ENCODE data around the gene MYO3B. TPM values are rescaled to one million over a fixed set of nuclear protein-coding genes. Genes with fewer than 3 reads are reported as not detected.
"Not testable (repeated sequence)": the region's sequence is repeated elsewhere in the genome, so short reads cannot be mapped to it uniquely, and the experiment has no call there.

MYO3B gene
- total RNA-seq, 1 donor from 2014 or later: 0.17 TPM

DNA sequence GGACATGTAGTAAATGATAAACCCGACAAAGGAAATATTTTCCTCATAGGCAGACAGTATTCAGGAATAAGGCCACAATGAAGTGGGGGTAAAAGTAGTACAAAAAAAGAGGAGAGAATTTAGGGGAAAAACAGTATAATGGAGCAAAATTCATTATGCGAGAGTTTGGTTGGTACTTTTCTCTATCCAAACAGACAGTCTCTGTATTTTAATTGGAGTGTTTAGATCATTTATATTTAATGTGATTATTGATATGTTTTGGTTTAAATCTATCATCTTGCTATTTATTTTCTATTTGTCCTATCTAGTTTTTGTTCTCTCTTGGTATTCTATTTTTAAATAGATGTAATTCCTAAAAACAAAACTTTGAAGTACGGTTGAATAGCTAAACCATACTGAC, 366.9 kb downstream of the MYO3B start:
- Histone ChIP-seq H3K4me3 (no peak overlapping the region), H3K36me3 (no peaks in the 10 kb centered on the region), H3K27me3 (no peaks in the 10 kb centered on the region), H3K27ac (no peak overlapping the region), H3K9me3 (peaks cover 8% of the 10 kb centered on the region), H3K4me1 (no peaks in the 10 kb centered on the region)
- TF ChIP-seq, protein P1, sequence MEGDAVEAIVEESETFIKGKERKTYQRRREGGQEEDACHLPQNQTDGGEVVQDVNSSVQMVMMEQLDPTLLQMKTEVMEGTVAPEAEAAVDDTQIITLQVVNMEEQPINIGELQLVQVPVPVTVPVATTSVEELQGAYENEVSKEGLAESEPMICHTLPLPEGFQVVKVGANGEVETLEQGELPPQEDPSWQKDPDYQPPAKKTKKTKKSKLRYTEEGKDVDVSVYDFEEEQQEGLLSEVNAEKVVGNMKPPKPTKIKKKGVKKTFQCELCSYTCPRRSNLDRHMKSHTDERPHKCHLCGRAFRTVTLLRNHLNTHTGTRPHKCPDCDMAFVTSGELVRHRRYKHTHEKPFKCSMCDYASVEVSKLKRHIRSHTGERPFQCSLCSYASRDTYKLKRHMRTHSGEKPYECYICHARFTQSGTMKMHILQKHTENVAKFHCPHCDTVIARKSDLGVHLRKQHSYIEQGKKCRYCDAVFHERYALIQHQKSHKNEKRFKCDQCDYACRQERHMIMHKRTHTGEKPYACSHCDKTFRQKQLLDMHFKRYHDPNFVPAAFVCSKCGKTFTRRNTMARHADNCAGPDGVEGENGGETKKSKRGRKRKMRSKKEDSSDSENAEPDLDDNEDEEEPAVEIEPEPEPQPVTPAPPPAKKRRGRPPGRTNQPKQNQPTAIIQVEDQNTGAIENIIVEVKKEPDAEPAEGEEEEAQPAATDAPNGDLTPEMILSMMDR (IDR thresholded peaks at IDR 0.05): no peak
- intact Hi-C loops (cut with DNase I): no loop called here
- ATAC-seq (no peak), DNase-seq (no peak)

DNA sequence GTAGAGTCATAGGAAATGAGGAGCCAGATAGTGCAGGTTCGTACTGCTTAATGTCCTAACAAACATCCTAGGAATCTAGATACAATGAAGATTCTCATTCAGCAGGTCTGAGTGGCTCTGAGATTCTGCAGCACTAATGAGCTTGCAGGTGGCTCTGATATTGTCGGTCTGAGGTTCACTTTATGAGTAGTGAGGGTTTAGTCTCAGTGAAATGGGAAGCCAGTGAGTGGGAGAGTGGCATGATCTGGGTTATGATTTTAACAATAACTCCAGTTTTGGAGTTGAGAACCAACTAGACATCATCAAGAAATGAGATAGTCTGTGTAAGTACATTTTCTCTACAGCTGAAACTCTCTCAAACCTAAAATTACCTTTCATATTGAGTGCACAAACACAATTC, 370.4 kb downstream of the MYO3B start:
- Histone ChIP-seq H3K4me1 (no peaks in the 10 kb centered on the region), H3K36me3 (no peaks in the 10 kb centered on the region), H3K9me3 (peaks cover 17% of the 10 kb centered on the region), H3K27ac (no peak overlapping the region), H3K27me3 (no peaks in the 10 kb centered on the region), H3K4me3 (no peak overlapping the region)
- intact Hi-C loops (cut with DNase I): no loop called here
- DNase-seq (no peak), ATAC-seq (no peak)
- TF ChIP-seq, protein P1 (IDR thresholded peaks at IDR 0.05): no peak

DNA sequence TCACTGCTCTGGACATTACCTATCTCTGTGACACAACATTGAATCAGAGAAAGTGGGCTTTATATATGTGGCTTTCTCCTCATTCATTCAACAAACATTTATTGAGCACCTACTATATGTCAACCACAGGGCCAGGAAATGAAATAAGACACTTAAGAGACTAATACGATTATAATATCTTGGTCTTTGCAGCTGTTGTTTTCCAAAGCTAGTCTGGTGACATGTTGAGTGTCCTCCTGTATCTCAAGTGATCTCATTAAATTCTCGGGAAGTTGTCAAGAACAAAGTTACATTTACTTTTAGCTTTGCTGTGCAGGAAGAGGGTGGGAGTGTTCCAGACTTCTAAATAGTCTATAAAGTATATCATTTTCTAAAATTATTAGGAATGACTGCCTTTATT, 372.6 kb downstream of the MYO3B start:
- H3K4me3 ChIP-seq: no peak overlapping the region
- intact Hi-C loops (cut with DNase I): no loop called here
- no peaks in the 10 kb centered on the region for H3K4me1 ChIP-seq
- H3K36me3 ChIP-seq: no peaks in the 10 kb centered on the region
- H3K27me3 ChIP-seq: no peaks in the 10 kb centered on the region
- TF ChIP-seq, protein P1 (IDR thresholded peaks at IDR 0.05): no peak
- no peak for ATAC-seq
- no peak overlapping the region for H3K27ac ChIP-seq
- DNase-seq: no peak
- H3K9me3 ChIP-seq: peaks cover 8% of the 10 kb centered on the region

DNA sequence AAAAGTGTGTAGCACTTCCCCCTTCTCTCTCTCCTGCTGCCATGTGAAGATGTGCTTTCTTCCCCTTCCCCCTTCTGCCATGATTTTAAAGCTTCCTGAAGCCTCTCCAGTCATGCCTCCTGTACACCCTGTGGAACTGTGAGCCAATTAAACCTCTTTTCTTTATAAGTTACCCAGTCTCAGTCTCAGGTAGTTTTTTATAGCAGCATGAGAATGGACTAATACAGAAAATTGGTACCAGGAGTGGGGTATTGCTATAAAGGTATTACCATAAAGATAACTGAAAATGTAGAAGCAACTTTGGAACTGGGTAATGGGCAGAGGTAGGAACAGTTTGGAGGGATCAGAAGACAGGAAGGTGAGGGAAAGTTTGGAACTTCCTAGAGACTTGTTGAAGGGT, 374.0 kb downstream of the MYO3B start:
- intact Hi-C loops (cut with DNase I); H3K27me3 ChIP-seq; H3K27ac ChIP-seq; H3K9me3 ChIP-seq; DNase-seq; ATAC-seq; H3K4me1 ChIP-seq; H3K36me3 ChIP-seq; H3K4me3 ChIP-seq: not testable (repeated sequence)

DNA sequence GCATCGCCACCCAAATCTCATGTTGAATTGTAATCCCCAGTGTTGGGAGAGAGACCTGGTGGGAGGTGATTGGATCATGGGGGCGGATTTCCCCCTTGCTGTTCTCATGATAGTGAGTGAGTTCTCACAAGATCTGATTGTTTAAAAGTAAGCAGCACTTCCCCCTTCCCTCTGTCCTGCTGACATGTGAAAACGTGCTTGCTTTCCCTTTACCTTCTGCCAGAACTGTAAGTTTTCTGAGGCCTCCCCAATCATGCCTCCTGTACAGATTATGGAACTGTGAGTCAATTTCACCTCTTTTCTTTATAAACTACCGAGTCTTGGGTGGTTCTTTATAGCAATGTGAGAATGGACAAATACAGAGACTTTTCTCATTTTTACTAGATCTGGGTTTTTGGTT, 375.8 kb downstream of the MYO3B start:
- no peak overlapping the region for H3K4me3 ChIP-seq
- ATAC-seq (no peak), DNase-seq (no peak)
- no peak overlapping the region for H3K27ac ChIP-seq
- H3K27me3 ChIP-seq: no peaks in the 10 kb centered on the region
- peaks cover 8% of the 10 kb centered on the region for H3K9me3 ChIP-seq
- H3K36me3 ChIP-seq: no peaks in the 10 kb centered on the region
- TF ChIP-seq, protein P1 (IDR thresholded peaks at IDR 0.05): no peak
- H3K4me1 ChIP-seq: no peaks in the 10 kb centered on the region
- intact Hi-C loops (cut with DNase I): no loop called here

DNA sequence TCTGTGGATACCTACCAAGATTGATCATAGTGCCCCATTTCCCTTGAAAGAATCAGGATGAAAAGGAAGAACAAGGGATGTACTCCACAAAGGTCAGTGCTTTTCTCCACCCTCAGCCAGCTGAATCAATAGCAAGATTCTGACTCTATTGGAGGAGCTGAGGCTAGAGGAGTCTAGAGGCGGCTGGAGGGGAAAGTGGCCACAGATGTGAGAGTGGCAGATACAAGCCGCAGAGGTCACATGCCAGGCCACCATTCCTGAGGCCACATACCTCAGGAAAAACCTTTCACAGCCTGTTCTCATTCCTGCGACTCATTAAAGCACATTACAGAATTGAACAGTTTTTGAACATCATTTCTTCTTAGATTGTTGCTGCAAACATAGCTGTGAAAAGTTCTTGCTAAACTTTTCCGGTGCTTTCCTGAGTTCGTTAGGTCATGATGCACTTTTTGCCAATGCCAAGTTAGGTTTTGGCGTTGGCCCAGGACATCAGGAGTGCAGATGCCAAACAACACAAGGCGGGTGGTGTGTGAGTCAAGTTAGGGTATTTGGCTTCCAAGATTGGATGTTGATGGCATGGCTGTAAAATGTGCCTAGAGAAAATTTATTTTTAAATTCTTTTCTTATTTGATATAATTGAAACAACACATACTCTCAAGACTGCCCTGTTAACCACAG, 376.5 kb downstream of the MYO3B start:
- H3K27me3 ChIP-seq: no peaks in the 10 kb centered on the region
- H3K9me3 ChIP-seq: peaks cover 8% of the 10 kb centered on the region
- H3K27ac ChIP-seq: no peak overlapping the region
- TF ChIP-seq, protein P1 (IDR thresholded peaks at IDR 0.05): no peak
- no peaks in the 10 kb centered on the region for H3K36me3 ChIP-seq
- no peaks in the 10 kb centered on the region for H3K4me1 ChIP-seq
- no peak for ATAC-seq
- DNase-seq: no peak
- intact Hi-C loops (cut with DNase I): no loop called here
- no peak overlapping the region for H3K4me3 ChIP-seq

All from upper lobe of right lung (tissue), 1 donor.